HepG2 (cell line): Measurements from ENCODE around the gene HIRA. TPM values are rescaled to one million over a fixed set of nuclear protein-coding genes. Genes with fewer than 3 reads are reported as not detected.

Experiments used
- ATAC-seq: fragments of 200-7000 bp; cut with Tn5 transposase; 3 replicates; pipeline ENCODE4 v1.9.1; 2020; ENCODE audit warnings: mild to moderate bottlenecking, moderate library complexity
- BruUV-seq: library from RNA; stranded (reverse); fragments of 400-500 nt; replicated peaks from 2 replicates; lab custom pipeline; 2021; lab: Mats Ljungman, UMichigan
- CTCF ChIA-PET: fragments of 300-600 bp; formaldehyde crosslinking; extraction: SDS; loops from one replicate; lab custom pipeline; 2021; ENCODE audit warnings: low total read pairs, inconsistent platforms, low intra/inter-chr PET ratio; lab: Yijun Ruan, JAX
- POLR2A ChIA-PET: fragments of 350-600 bp; sonication (Branson Sonifier 250); formaldehyde crosslinking; loops from one replicate; lab custom pipeline; 2020; ENCODE audit warnings: antibody characterized with exemption, inconsistent platforms; lab: Yijun Ruan, JAX
- DNase-seq: peaks from one replicate; pipeline ENCODE4 v3.0.0-alpha.2; 2015; ENCODE audit warnings: low spot score
- FAIRE-seq: peaks from 3 replicates; lab custom pipeline; 2011; peaks lifted over from hg19 to GRCh38; lab: Jason Lieb, UNC
- H2AFZ ChIP-seq: one replicate; pipeline ENCODE4 v1.6.1; 2011; ENCODE audit warnings: low read length, inconsistent platforms
- H3K27ac ChIP-seq: fragments of 300-600 bp; 3 replicates; pipeline ENCODE4 v1.8.0; 2011; ENCODE audit warnings: mixed run types, mild to moderate bottlenecking, mixed read lengths, low read length, inconsistent platforms; ENCODE audit not compliant: insufficient read depth; ENCODE audit errors: extremely low read length
- H3K27me3 ChIP-seq, 2 experiments: fragments of 200-600 bp in 1 of 2; 2 replicates in 1 of 2; 3 replicates in 1 of 2; pipeline versions ENCODE4 v1.6.0 to v1.8.0; 2011; ENCODE audit warnings: low read length in 2 of 2, mild to moderate bottlenecking in 2 of 2, moderate library complexity in 2 of 2, inconsistent platforms in 1 of 2; ENCODE audit not compliant: insufficient read depth in 2 of 2, control insufficient read depth in 1 of 2
- H3K36me3 ChIP-seq, 2 experiments: fragments of 200-600 bp in 1 of 2; replicated peaks in 1 of 2; 2 replicates in 1 of 2; 3 replicates in 1 of 2; pipeline versions ENCODE4 v1.5.1 to v1.8.0; 2011; ENCODE audit warnings: low read length in 2 of 2, inconsistent platforms in 1 of 2; ENCODE audit not compliant: insufficient read depth in 2 of 2, control insufficient read depth in 1 of 2
- H3K4me1 ChIP-seq: 2 replicates; pipeline ENCODE4 v1.5.1; 2012; ENCODE audit warnings: low read length, inconsistent platforms; ENCODE audit not compliant: insufficient read depth
- H3K4me2 ChIP-seq: 2 replicates; pipeline ENCODE4 v1.6.0; 2011; ENCODE audit warnings: low read depth, low read length, inconsistent platforms
- H3K4me3 ChIP-seq, 3 experiments: fragments of 200-600 bp in 1 of 3; sonication (generic), shearing (Covaris generic) in 1 of 3; replicated peaks in 1 of 3; 2 replicates each; pipeline ENCODE4 v1.5.1; 2011 to 2016; ENCODE audit warnings: low read length in 3 of 3, inconsistent platforms in 2 of 3, low read depth in 2 of 3, mild to moderate bottlenecking in 2 of 3, control low read depth in 1 of 3, mixed read lengths in 1 of 3; ENCODE audit not compliant: insufficient read depth in 1 of 3
- H3K79me2 ChIP-seq: one replicate; pipeline ENCODE4 v1.6.1; 2011; ENCODE audit warnings: low read length, inconsistent platforms; ENCODE audit not compliant: insufficient read depth
- H3K9ac ChIP-seq: 2 replicates; pipeline ENCODE4 v1.6.0; 2011; ENCODE audit warnings: mild to moderate bottlenecking, low read depth, low read length, inconsistent platforms; ENCODE audit not compliant: insufficient read depth
- H3K9me3 ChIP-seq: 2 replicates; pipeline ENCODE4 v1.5.1; 2012; ENCODE audit warnings: mild to moderate bottlenecking, low read length
- H4K20me1 ChIP-seq: 2 replicates; pipeline ENCODE4 v1.6.0; 2011; ENCODE audit warnings: inconsistent platforms, mild to moderate bottlenecking, low read length, moderate library complexity; ENCODE audit not compliant: insufficient read depth
- CHD2 ChIP-seq: IDR thresholded peaks from 2 replicates; pipeline ENCODE4 v1.6.1; 2011; ENCODE audit warnings: low read depth, low read length, improper control_type of control experiment
- DNMT3B ChIP-seq: conservative IDR thresholded peaks from 2 replicates; pipeline ENCODE4 v1.6.1; 2016; ENCODE audit warnings: missing biosample characterization, control low read depth
- HNF4G ChIP-seq, 2 experiments: sonication (generic) in 1 of 2; formaldehyde crosslinking in 1 of 2; IDR thresholded peaks; 2 replicates each; pipeline versions ENCODE4 v1.4.0 to v1.6.1; 2011 to 2020; ENCODE audit warnings: borderline replicate concordance in 2 of 2, low read depth in 2 of 2, mild to moderate bottlenecking in 2 of 2, low read length in 1 of 2, missing genetic modification reagents in 1 of 2, moderate library complexity in 1 of 2
- KLF6 ChIP-seq: IDR thresholded peaks from 2 replicates; pipeline ENCODE4 v1.8.0; 2016; ENCODE audit warnings: missing biosample characterization, missing genetic modification reagents
- PAX8 ChIP-seq: sonication (generic); formaldehyde crosslinking; IDR thresholded peaks from 2 replicates; pipeline ENCODE4 v1.8.0; 2022; ENCODE audit warnings: mild to moderate bottlenecking, missing genetic modification reagents, borderline replicate concordance
- SOX6 ChIP-seq, 2 experiments: fragments of 450-650 bp in 1 of 2; sonication (generic) in 1 of 2; formaldehyde crosslinking in 1 of 2; IDR thresholded peaks; 2 replicates each; pipeline versions ENCODE4 v1.4.0 to v1.6.1; 2017 to 2020; ENCODE audit warnings: antibody characterized with exemption in 1 of 2, mild to moderate bottlenecking in 1 of 2, missing genetic modification reagents in 1 of 2
- ZNF207 ChIP-seq: fragments of 450-650 bp; IDR thresholded peaks from 2 replicates; pipeline ENCODE4 v1.6.1; 2016; ENCODE audit warnings: antibody characterized with exemption, borderline replicate concordance
- ZSCAN9 ChIP-seq: IDR thresholded peaks from 2 replicates; pipeline ENCODE4 v1.6.1; 2016; ENCODE audit warnings: borderline replicate concordance
- WGBS: methylation state at CpG from one replicate; pipeline ENCODE4 v1.1.6; 2017; ENCODE audit warnings: low lambda C conversion rate; 5-methylcytosine and 5-hydroxymethylcytosine counted together
- in situ Hi-C: cut with HindIII; loops from 2 replicates; pipeline ENCODE4 v1.10.0; 2017; ENCODE audit warnings: low pct_unique_long_range_greater_than_20kb; ENCODE audit not compliant: extremely low pct_ligation_motif_present
- intact Hi-C: fragments of 100-400 bp; cut with micrococcal nuclease; formaldehyde crosslinking; loops from one replicate; pipeline ENCODE4 v1.10.0; 2022; ENCODE audit not compliant: unreplicated experiment
- polyA plus RNA-seq, 8 experiments: library from polyadenylated mRNA; depleted of rRNA in 3 of 8; stranded (reverse) in 7 of 8; unstranded in 1 of 8; fragments of >200 nt; fragmentation: Illumina TruSeq in 4 of 8; extraction: Trizol in 4 of 8; gene quantifications; 2 replicates each; pipeline versions ENCODE4 v1.2.1 to v1.2.3, GENCODE V29; 2011 to 2016; ENCODE audit warnings: low read depth in 4 of 8, missing spikeins in 1 of 8, mixed read lengths in 1 of 8; ENCODE audit not compliant: insufficient read depth in 1 of 8
- total RNA-seq, 5 experiments: library from RNA; depleted of rRNA; stranded (reverse); fragments of >200 nt; fragmentation: Illumina TruSeq; extraction: Trizol; gene quantifications; 2 replicates each; pipeline ENCODE4 v1.2.3, GENCODE V29; 2016; ENCODE audit warnings: low read depth in 1 of 5
- TF ChIP-seq, protein P1 (sequence below): sonication (generic); formaldehyde crosslinking; IDR thresholded peaks from 2 replicates; pipeline ENCODE4 v1.8.1; 2023; ENCODE audit warnings: missing genetic modification reagents, mild to moderate bottlenecking, borderline replicate concordance
- TF ChIP-seq, protein P2 (sequence below): sonication (generic); formaldehyde crosslinking; conservative IDR thresholded peaks from 2 replicates; pipeline ENCODE4 v1.4.0; 2020; ENCODE audit warnings: mild to moderate bottlenecking, missing genetic modification reagents, moderate library complexity
- TF ChIP-seq, protein P3 (sequence below): sonication (generic); formaldehyde crosslinking; IDR thresholded peaks from 2 replicates; pipeline ENCODE4 v1.5.0; 2020; ENCODE audit warnings: mild to moderate bottlenecking, missing genetic modification reagents

HIRA gene
- total and polyA plus RNA-seq, 2 of the 13 experiments (the other 11 are each of a cell fraction or from before 2014, with no cell fraction given): 21.5 to 29.2 TPM

DNA sequence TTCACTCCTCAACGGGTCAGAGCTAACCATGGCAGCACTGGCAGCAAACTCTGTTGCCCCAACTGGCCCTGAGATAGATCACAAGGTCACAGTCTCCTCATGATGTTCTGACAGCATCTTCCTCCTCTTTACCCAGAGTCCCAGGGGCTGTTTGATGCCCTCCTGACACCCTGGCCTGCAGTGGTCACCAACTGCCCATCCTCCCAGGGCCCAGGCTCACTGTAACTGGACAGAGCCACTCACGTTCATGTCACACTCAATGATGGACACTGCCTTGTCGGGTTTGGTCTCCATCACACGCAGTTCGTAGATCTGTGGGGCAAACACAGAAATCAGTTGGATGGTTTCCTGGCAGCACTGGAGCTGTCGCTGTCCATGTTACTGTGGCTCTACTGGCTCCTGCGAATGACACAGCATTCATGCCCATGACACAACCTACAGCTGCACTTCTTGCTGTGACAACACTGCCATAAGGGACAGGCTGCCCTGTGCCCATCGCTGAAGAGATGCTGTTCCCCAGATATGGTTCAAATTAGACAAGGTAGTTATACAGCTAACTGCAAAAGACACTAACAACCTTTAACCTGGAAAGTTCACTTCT, 26.4 kb upstream of the HIRA start:
- intact Hi-C loops: no loop called here
- CTCF ChIA-PET: no interaction called here
- H3K27ac ChIP-seq: no peak overlapping the region
- TF ChIP-seq ZSCAN9: no peak
- TF ChIP-seq, protein P1, sequence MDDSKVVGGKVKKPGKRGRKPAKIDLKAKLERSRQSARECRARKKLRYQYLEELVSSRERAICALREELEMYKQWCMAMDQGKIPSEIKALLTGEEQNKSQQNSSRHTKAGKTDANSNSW (CRISPR knock-in tag): no peak
- no peak for TF ChIP-seq KLF6 (CRISPR knock-in tag)
- TF ChIP-seq, protein P2, sequence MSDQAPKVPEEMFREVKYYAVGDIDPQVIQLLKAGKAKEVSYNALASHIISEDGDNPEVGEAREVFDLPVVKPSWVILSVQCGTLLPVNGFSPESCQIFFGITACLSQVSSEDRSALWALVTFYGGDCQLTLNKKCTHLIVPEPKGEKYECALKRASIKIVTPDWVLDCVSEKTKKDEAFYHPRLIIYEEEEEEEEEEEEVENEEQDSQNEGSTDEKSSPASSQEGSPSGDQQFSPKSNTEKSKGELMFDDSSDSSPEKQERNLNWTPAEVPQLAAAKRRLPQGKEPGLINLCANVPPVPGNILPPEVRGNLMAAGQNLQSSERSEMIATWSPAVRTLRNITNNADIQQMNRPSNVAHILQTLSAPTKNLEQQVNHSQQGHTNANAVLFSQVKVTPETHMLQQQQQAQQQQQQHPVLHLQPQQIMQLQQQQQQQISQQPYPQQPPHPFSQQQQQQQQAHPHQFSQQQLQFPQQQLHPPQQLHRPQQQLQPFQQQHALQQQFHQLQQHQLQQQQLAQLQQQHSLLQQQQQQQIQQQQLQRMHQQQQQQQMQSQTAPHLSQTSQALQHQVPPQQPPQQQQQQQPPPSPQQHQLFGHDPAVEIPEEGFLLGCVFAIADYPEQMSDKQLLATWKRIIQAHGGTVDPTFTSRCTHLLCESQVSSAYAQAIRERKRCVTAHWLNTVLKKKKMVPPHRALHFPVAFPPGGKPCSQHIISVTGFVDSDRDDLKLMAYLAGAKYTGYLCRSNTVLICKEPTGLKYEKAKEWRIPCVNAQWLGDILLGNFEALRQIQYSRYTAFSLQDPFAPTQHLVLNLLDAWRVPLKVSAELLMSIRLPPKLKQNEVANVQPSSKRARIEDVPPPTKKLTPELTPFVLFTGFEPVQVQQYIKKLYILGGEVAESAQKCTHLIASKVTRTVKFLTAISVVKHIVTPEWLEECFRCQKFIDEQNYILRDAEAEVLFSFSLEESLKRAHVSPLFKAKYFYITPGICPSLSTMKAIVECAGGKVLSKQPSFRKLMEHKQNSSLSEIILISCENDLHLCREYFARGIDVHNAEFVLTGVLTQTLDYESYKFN: no peak
- TF ChIP-seq SOX6 (IDR thresholded peaks at IDR 0.05): no peak
- TF ChIP-seq SOX6 (CRISPR knock-in tag; IDR thresholded peaks at IDR 0.05): no peak
- no peak for TF ChIP-seq PAX8 (CRISPR knock-in tag)
- no peak for TF ChIP-seq HNF4G (IDR thresholded peaks at IDR 0.05; ENCODE audit: borderline replicate concordance, low read depth, low read length)
- TF ChIP-seq HNF4G (CRISPR knock-in tag; IDR thresholded peaks at IDR 0.05; ENCODE audit: borderline replicate concordance, low read depth): no peak
- TF ChIP-seq CHD2: no peak
- no peak for TF ChIP-seq ZNF207
- TF ChIP-seq, protein P3, sequence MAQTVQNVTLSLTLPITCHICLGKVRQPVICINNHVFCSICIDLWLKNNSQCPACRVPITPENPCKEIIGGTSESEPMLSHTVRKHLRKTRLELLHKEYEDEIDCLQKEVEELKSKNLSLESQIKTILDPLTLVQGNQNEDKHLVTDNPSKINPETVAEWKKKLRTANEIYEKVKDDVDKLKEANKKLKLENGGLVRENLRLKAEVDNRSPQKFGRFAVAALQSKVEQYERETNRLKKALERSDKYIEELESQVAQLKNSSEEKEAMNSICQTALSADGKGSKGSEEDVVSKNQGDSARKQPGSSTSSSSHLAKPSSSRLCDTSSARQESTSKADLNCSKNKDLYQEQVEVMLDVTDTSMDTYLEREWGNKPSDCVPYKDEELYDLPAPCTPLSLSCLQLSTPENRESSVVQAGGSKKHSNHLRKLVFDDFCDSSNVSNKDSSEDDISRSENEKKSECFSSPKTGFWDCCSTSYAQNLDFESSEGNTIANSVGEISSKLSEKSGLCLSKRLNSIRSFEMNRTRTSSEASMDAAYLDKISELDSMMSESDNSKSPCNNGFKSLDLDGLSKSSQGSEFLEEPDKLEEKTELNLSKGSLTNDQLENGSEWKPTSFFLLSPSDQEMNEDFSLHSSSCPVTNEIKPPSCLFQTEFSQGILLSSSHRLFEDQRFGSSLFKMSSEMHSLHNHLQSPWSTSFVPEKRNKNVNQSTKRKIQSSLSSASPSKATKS: no peak
- no peak for TF ChIP-seq DNMT3B (CRISPR knock-in tag)
- TF ChIP-seq, all 625 proteins: peak for 0
- FAIRE-seq (no peak), DNase-seq (no peak), ATAC-seq (no peak)
- Histone ChIP-seq H4K20me1 (no peaks in the 10 kb centered on the region), H3K4me2 (no peak overlapping the region), H3K36me3 (peaks cover 19 to 52% of the 10 kb centered on the region in 2 experiments; a peak in 4 of 5 replicates), H3K79me2 (no peaks in the 10 kb centered on the region), H3K4me3 (no peak overlapping the region), H3K4me1 (no peaks in the 10 kb centered on the region), H2AFZ (no peak overlapping the region), H3K27me3 (no peaks in the 10 kb centered on the region), H3K9ac (no peak overlapping the region), H3K9me3 (no peaks in the 10 kb centered on the region)
- no TSS peak for BruUV-seq
- POLR2A ChIA-PET: no interaction called here
- in situ Hi-C loops: no loop called here
- WGBS: 91% methylated on average over 8 of the region's 8 CpGs
